NCI-H2171 (cell line): Measurements from ENCODE around the gene LRBA.
"Not testable (repeated sequence)": the region's sequence is repeated elsewhere in the genome, so short reads cannot be mapped to it uniquely, and the experiment has no call there.

ENCODE experiments used
- DNase-seq: peaks from one replicate; lab custom pipeline; 2025; lab: John Stamatoyannopoulos, UW

The LRBA gene

GRCh38 chr4:150569384-150569987 lies 445.6 kb downstream of the LRBA start:
- no peak for DNase-seq

GRCh38 chr4:150567070-150567469 lies 448.0 kb downstream of the LRBA start:
- DNase-seq = no peak

GRCh38 chr4:150564967-150565366 lies 450.1 kb downstream of the LRBA start:
- not testable (repeated sequence) for DNase-seq

- DNase-seq = no peak
Measured at GRCh38 chr4:150562751-150563150, 452.3 kb downstream of the LRBA start.

- no peak for DNase-seq
Measured at GRCh38 chr4:150562250-150562649, 452.8 kb downstream of the LRBA start.

- no peak for DNase-seq
Measured at GRCh38 chr4:150561143-150561737, 453.8 kb downstream of the LRBA start.

- DNase-seq = not testable (repeated sequence)
Measured at GRCh38 chr4:150557811-150558210, 457.3 kb downstream of the LRBA start.

GRCh38 chr4:150547154-150547838 lies 467.8 kb downstream of the LRBA start:
- DNase-seq = no peak

- DNase-seq = no peak
Measured at GRCh38 chr4:150546286-150546685, 468.8 kb downstream of the LRBA start.

GRCh38 chr4:150543042-150543441 lies 472.0 kb downstream of the LRBA start:
- DNase-seq = no peak

GRCh38 chr4:150541681-150542080 lies 473.4 kb downstream of the LRBA start:
- DNase-seq = no peak

- no peak for DNase-seq
Measured at GRCh38 chr4:150540959-150541360, 474.1 kb downstream of the LRBA start.

GRCh38 chr4:150540536-150540935 lies 474.5 kb downstream of the LRBA start:
- DNase-seq = no peak

GRCh38 chr4:150537911-150538310 lies 477.2 kb downstream of the LRBA start:
- not testable (repeated sequence) for DNase-seq

GRCh38 chr4:150534818-150535217 lies 480.3 kb downstream of the LRBA start:
- no peak for DNase-seq

- no peak for DNase-seq
Measured at GRCh38 chr4:150533673-150534072, 481.4 kb downstream of the LRBA start.

- no peak for DNase-seq
Measured at GRCh38 chr4:150525321-150525868, 489.7 kb downstream of the LRBA start.

- DNase-seq = no peak
Measured at GRCh38 chr4:150518559-150518958, 496.5 kb downstream of the LRBA start.

- DNase-seq = no peak
Measured at GRCh38 chr4:150515135-150515534, 499.9 kb downstream of the LRBA start.

GRCh38 chr4:150514709-150515108 lies 500.4 kb downstream of the LRBA start:
- DNase-seq = no peak

- DNase-seq = no peak
Measured at GRCh38 chr4:150510176-150510865, 504.8 kb downstream of the LRBA start.

GRCh38 chr4:150507656-150508055 lies 507.4 kb downstream of the LRBA start:
- DNase-seq = not testable (repeated sequence)

GRCh38 chr4:150501983-150502382 lies 513.1 kb downstream of the LRBA start:
- no peak for DNase-seq
